BLaER1 treated with 17β-estradiol and CSF1 and Interleukin-3, amounts not matched to agents 10 nM and 100 nM (cell line): Measurements from ENCODE around the gene MINDY4.
A peak's percentile ranks its signal among the peaks of the same experiment; 100 is the strongest.
"Not testable (repeated sequence)": the region's sequence is repeated elsewhere in the genome, so short reads cannot be mapped to it uniquely, and the experiment has no call there.

Source experiments
- H3K27ac ChIP-seq, 11 experiments: shearing (Covaris generic); formaldehyde crosslinking; 2 replicates each; pipeline ENCODE4 v1.8.1; 2022
- H3K27me3 ChIP-seq, 11 experiments: shearing (Covaris generic); formaldehyde crosslinking; 2 replicates each; pipeline ENCODE4 v1.8.1; 2022
- H3K36me3 ChIP-seq, 11 experiments: shearing (Covaris generic); formaldehyde crosslinking; 2 replicates each; pipeline ENCODE4 v1.8.1; 2022
- H3K4me1 ChIP-seq, 10 experiments: shearing (Covaris generic); formaldehyde crosslinking; 2 replicates each; pipeline ENCODE4 v1.8.1; 2022
- H3K4me2 ChIP-seq, 11 experiments: shearing (Covaris generic); formaldehyde crosslinking; 2 replicates each; pipeline ENCODE4 v1.8.1; 2022
- H3K4me3 ChIP-seq, 10 experiments: shearing (Covaris generic); formaldehyde crosslinking; 2 replicates each; pipeline ENCODE4 v1.8.1; 2022
- H3K9ac ChIP-seq, 11 experiments: shearing (Covaris generic); formaldehyde crosslinking; 2 replicates each; pipeline ENCODE4 v1.8.1; 2022
- H3K9me3 ChIP-seq, 11 experiments: shearing (Covaris generic); formaldehyde crosslinking; replicated peaks in 1 of 11; 2 replicates each; pipeline ENCODE4 v1.8.1; 2022
- H4K20me1 ChIP-seq, 11 experiments: shearing (Covaris generic); formaldehyde crosslinking; 2 replicates each; pipeline ENCODE4 v1.8.1; 2022
- Cebpa-rat ChIP-seq, 11 experiments: shearing (Covaris generic); IDR thresholded peaks; 2 replicates each; pipeline ENCODE4 v1.8.1; 2022

Gene MINDY4

GRCh38 chr7:30800785-30801252 is 29.6 kb downstream of the MINDY4 start:
- Histone ChIP-seq H3K4me3 (peak overlapping the region in 2 of 10 experiments; percentile 33 to 59; a peak in 3 of 20 replicates), H3K4me1 (peaks cover 27 to 62% (median 61%) of the 10 kb centered on the region in 10 experiments), H3K9me3 (no peaks in the 10 kb centered on the region), H3K27me3 (no peaks in the 10 kb centered on the region), H3K27ac (peak overlapping the region in 7 of 11 experiments; percentile 30 to 79 (median 59); a peak in 13 of 22 replicates), H4K20me1 (peaks cover 0 to 17% (median 0%) of the 10 kb centered on the region in 11 experiments; a peak in 6 of 22 replicates), H3K4me2 (peak overlapping the region; percentile 56 to 86 (median 82)), H3K36me3 (no peaks in the 10 kb centered on the region), H3K9ac (peak overlapping the region in 7 of 11 experiments; percentile 15 to 63 (median 44); a peak in 9 of 22 replicates)
- TF ChIP-seq Cebpa-rat (IDR thresholded peaks at IDR 0.05): peak in 1 of 11 experiments; percentile 10; a peak in 1 of 22 replicates

- Histone ChIP-seq H3K36me3 (no peaks in the 10 kb centered on the region), H3K9ac (no peak overlapping the region), H3K27ac (no peak overlapping the region), H3K27me3 (no peaks in the 10 kb centered on the region), H3K4me3 (no peak overlapping the region), H3K4me2 (no peak overlapping the region), H3K4me1 (peaks cover 28 to 54% (median 41%) of the 10 kb centered on the region in 10 experiments), H4K20me1 (peaks cover 0 to 17% (median 0%) of the 10 kb centered on the region in 11 experiments; a peak in 6 of 22 replicates), H3K9me3 (no peaks in the 10 kb centered on the region)
- TF ChIP-seq Cebpa-rat (IDR thresholded peaks at IDR 0.05): no peak
Observed at GRCh38 chr7:30802812-30803211, 31.6 kb downstream of the MINDY4 start.

DNA sequence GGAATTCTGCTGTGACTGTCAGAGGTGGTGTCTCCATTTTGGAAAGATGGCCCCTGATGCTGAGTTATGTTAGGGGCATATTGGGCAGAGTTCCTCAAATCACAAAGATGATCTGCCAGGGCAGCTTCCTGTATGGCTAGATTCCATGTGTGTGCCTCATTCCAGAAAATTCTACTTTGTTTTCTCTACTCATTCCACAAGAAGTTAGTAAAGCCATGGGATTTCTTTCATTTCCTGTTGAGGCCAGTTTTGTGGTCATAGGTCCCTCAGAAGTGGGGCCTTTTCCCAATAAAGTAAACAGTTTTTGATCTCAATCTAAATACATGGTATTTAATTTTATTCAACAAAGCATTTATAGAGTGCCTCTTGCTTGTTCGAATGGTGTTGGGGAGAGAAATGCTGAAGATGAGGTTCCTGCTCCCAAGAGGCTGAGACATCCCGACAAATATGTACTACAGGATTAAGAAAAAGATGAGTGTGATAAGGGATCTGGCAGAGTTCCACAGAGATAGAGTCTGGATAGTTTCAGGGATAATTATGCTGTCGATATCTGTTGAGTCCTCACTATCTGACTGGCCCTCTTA is 33.0 kb downstream of the MINDY4 start:
- Histone ChIP-seq H3K4me3 (no peak overlapping the region), H4K20me1 (peaks cover 0 to 13% (median 0%) of the 10 kb centered on the region in 11 experiments; a peak in 6 of 22 replicates), H3K4me2 (0 out of 22 replicates have a peak overlapping the region, but pooled peaks of 1 of the 11 experiments have one; percentile 11), H3K36me3 (no peaks in the 10 kb centered on the region), H3K27me3 (no peaks in the 10 kb centered on the region), H3K9me3 (no peaks in the 10 kb centered on the region), H3K4me1 (peaks cover 26 to 44% (median 28%) of the 10 kb centered on the region in 10 experiments), H3K27ac (no peak overlapping the region), H3K9ac (no peak overlapping the region)
- TF ChIP-seq Cebpa-rat (IDR thresholded peaks at IDR 0.05): no peak

DNA sequence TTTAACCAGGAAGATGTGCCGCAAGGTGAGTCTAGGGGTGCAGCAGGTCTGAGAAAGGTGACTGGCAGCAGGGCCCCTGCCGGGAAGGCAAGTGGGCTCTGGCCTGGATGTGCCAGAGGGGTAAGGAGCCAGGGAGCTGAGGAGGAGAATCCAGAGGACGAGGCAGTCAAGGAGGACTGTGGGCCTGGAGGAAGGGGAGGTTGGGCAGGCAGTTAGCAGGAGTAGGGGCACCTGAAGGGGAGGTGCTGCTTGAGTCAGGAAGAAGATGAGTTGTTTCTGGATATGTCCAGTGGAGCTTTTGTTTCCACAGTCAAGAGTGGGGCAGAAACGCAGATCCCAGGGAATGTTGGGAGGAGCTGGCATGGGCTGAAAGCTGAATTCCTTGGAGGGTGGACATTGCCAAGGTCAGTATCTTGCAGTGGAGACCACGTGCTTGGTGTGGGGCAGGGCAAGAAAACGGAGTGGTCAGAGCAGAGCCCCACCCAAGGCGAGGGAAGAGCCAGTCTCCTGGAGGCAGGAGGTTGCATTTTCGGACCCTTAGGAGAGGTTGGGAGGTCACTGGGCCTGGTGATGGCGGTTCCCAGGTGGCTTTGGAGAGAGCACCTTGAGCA is 34.0 kb downstream of the MINDY4 start:
- peaks cover 0 to 8% (median 0%) of the 10 kb centered on the region in 11 experiments; a peak in 4 of 22 replicates for H4K20me1 ChIP-seq
- H3K27me3 ChIP-seq: no peaks in the 10 kb centered on the region
- no peak overlapping the region for H3K27ac ChIP-seq
- no peak overlapping the region for H3K4me3 ChIP-seq
- H3K9me3 ChIP-seq: no peaks in the 10 kb centered on the region
- H3K9ac ChIP-seq: no peak overlapping the region
- no peak overlapping the region for H3K4me2 ChIP-seq
- no peak for TF ChIP-seq Cebpa-rat (IDR thresholded peaks at IDR 0.05)
- H3K4me1 ChIP-seq: peaks cover 16 to 34% (median 18%) of the 10 kb centered on the region in 10 experiments
- H3K36me3 ChIP-seq: no peaks in the 10 kb centered on the region

- no peaks in the 10 kb centered on the region for H3K27me3 ChIP-seq
- H3K4me1 ChIP-seq: peaks cover 9 to 27% (median 11%) of the 10 kb centered on the region in 10 experiments; a peak in 19 of 20 replicates
- no peak overlapping the region for H3K9ac ChIP-seq
- H3K4me2 ChIP-seq: no peak overlapping the region
- H3K36me3 ChIP-seq: no peaks in the 10 kb centered on the region
- no peaks in the 10 kb centered on the region for H3K9me3 ChIP-seq
- H3K27ac ChIP-seq: no peak overlapping the region
- H4K20me1 ChIP-seq: 0 out of 22 replicates have a peak, but pooled peaks cover 0 to 5% (median 0%) of the 10 kb centered on the region in 11 experiments
- no peak overlapping the region for H3K4me3 ChIP-seq
- no peak for TF ChIP-seq Cebpa-rat (IDR thresholded peaks at IDR 0.05)
Observed at GRCh38 chr7:30805931-30806330, 34.7 kb downstream of the MINDY4 start.

GRCh38 chr7:30807477-30807876 is 36.3 kb downstream of the MINDY4 start:
- H3K27me3 ChIP-seq, H3K4me3 ChIP-seq, H4K20me1 ChIP-seq, H3K36me3 ChIP-seq, H3K9ac ChIP-seq, H3K9me3 ChIP-seq, H3K27ac ChIP-seq: not testable (repeated sequence)
- peak overlapping the region in 5 of 11 experiments; percentile 17 to 43 (median 29); a peak in 4 of 22 replicates for H3K4me2 ChIP-seq
- peaks cover 0 to 16% (median 0%) of the 10 kb centered on the region in 10 experiments; a peak in 5 of 20 replicates for H3K4me1 ChIP-seq

DNA sequence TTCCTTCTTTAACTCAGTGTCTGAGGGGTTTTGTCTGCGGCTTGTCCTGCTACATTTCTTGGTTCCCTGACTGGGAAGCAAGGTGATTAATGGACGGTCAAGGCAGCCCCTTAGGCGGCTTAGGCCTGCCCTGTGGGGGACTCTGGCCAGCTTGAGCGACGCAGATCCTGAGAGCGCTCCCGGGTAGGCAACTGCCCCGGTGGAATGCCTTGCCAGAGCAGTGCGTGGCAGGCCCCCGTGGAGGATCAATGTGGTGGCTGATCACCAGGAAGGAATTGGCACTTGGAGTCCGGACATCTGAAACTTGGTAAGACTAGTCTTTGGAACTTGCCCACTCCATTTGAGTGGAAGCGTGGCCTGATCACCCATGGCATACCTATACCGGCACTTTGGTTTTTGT is 36.7 kb downstream of the MINDY4 start:
- not testable (repeated sequence) for H3K27ac ChIP-seq, H3K4me3 ChIP-seq, H4K20me1 ChIP-seq, H3K9ac ChIP-seq, H3K36me3 ChIP-seq, H3K9me3 ChIP-seq, H3K27me3 ChIP-seq
- peaks cover 0 to 16% (median 0%) of the 10 kb centered on the region in 10 experiments; a peak in 5 of 20 replicates for H3K4me1 ChIP-seq
- H3K4me2 ChIP-seq: peak overlapping the region in 4 of 11 experiments; percentile 3 to 43 (median 31); a peak in 3 of 22 replicates

DNA sequence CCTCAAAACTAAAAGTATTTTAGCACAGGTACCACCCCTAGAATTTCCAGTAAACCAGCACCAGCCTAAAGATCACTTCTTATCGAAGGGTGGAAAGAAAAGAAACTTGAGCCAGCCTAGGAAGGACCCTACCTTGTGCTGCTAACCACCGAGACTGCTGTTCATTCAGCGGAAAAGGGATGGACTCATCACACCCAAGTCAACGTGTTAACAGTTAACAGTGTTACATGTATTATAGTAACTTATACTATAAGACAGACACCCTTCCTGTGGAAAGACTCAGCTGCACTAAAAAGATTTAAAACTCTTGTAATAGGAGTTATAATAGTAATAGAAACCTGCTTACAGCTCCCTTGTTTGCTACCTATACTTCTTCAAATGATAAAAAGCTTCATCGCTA is 39.8 kb downstream of the MINDY4 start:
- H3K27me3 ChIP-seq: no peaks in the 10 kb centered on the region
- no peak overlapping the region for H3K4me3 ChIP-seq
- no peak overlapping the region for H3K4me2 ChIP-seq
- no peak for TF ChIP-seq Cebpa-rat (IDR thresholded peaks at IDR 0.05)
- H3K4me1 ChIP-seq: peaks cover 0 to 16% (median 0%) of the 10 kb centered on the region in 10 experiments; a peak in 5 of 20 replicates
- no peak overlapping the region for H3K9ac ChIP-seq
- H4K20me1 ChIP-seq: no peaks in the 10 kb centered on the region; a peak in 1 of 22 replicates
- no peaks in the 10 kb centered on the region for H3K36me3 ChIP-seq
- H3K9me3 ChIP-seq: no peaks in the 10 kb centered on the region
- no peak overlapping the region for H3K27ac ChIP-seq

- H3K4me3 ChIP-seq: no peak overlapping the region
- H4K20me1 ChIP-seq: no peaks in the 10 kb centered on the region; a peak in 1 of 22 replicates
- no peaks in the 10 kb centered on the region for H3K9me3 ChIP-seq
- H3K9ac ChIP-seq: no peak overlapping the region
- H3K4me1 ChIP-seq: peaks cover 0 to 7% (median 2%) of the 10 kb centered on the region in 10 experiments; a peak in 5 of 20 replicates
- no peaks in the 10 kb centered on the region for H3K36me3 ChIP-seq
- no peak for TF ChIP-seq Cebpa-rat (IDR thresholded peaks at IDR 0.05)
- no peak overlapping the region for H3K4me2 ChIP-seq
- H3K27ac ChIP-seq: no peak overlapping the region
- no peaks in the 10 kb centered on the region for H3K27me3 ChIP-seq
Observed at GRCh38 chr7:30812676-30813075, 41.5 kb downstream of the MINDY4 start.
